HepG2 (cell line): ENCODE results near the gene AUP1. TPM values are rescaled to one million over a fixed set of nuclear protein-coding genes. Genes with fewer than 3 reads are reported as not detected.
A peak's percentile ranks its signal among the peaks of the same experiment; 100 is the strongest.

ENCODE experiments used
- DPF2 ChIP-seq: sonication (generic); formaldehyde crosslinking; IDR thresholded peaks from 2 replicates; pipeline ENCODE4 v1.4.0; 2020; ENCODE audit warnings: mild to moderate bottlenecking, low read depth, missing genetic modification reagents, borderline replicate concordance
- ETV5 ChIP-seq: IDR thresholded peaks from 2 replicates; pipeline ENCODE4 v1.6.1; 2018; ENCODE audit warnings: missing biosample characterization, missing genetic modification reagents, inconsistent platforms, borderline replicate concordance
- FOXA3 ChIP-seq: IDR thresholded peaks from 2 replicates; pipeline ENCODE4 v1.6.1; 2016; ENCODE audit warnings: missing genetic modification reagents, missing compliant biosample characterization
- KDM3A ChIP-seq: IDR thresholded peaks from 2 replicates; pipeline ENCODE4 v1.6.1; 2018; ENCODE audit warnings: low read depth, missing compliant biosample characterization
- REPIN1 ChIP-seq: sonication (generic); formaldehyde crosslinking; IDR thresholded peaks from 2 replicates; pipeline ENCODE4 v1.8.0; 2022; ENCODE audit warnings: missing genetic modification reagents, low read depth, mild to moderate bottlenecking, borderline replicate concordance
- TAF15 ChIP-seq: fragments of 200-400 bp; formaldehyde crosslinking; IDR thresholded peaks from one replicate; pipeline ENCODE4 v1.6.1; 2018; ENCODE audit warnings: mild to moderate bottlenecking, low read depth, low read length; ENCODE audit not compliant: poor library complexity, severe bottlenecking
- YEATS2 ChIP-seq: sonication (generic); formaldehyde crosslinking; IDR thresholded peaks from 2 replicates; pipeline ENCODE4 v1.4.0; 2020; ENCODE audit warnings: missing genetic modification reagents, borderline replicate concordance
- ZNF230 ChIP-seq: sonication (generic); formaldehyde crosslinking; IDR thresholded peaks from 2 replicates; pipeline ENCODE4 v1.4.0; 2020; ENCODE audit warnings: mild to moderate bottlenecking, missing genetic modification reagents
- ZNF331 ChIP-seq: sonication (generic); formaldehyde crosslinking; IDR thresholded peaks from 2 replicates; pipeline ENCODE4 v1.4.0; 2020; ENCODE audit warnings: missing genetic modification reagents
- ZNF333 ChIP-seq: sonication (generic); formaldehyde crosslinking; IDR thresholded peaks from 2 replicates; pipeline ENCODE4 v1.4.0; 2020; ENCODE audit warnings: mild to moderate bottlenecking, missing genetic modification reagents, borderline replicate concordance
- ZNF766 ChIP-seq: sonication (generic); formaldehyde crosslinking; IDR thresholded peaks from 2 replicates; pipeline ENCODE4 v1.5.0; 2020; ENCODE audit warnings: missing genetic modification reagents, borderline replicate concordance
- ZNF850 ChIP-seq: sonication (generic); formaldehyde crosslinking; conservative IDR thresholded peaks from 2 replicates; pipeline ENCODE4 v1.9.0; 2021; ENCODE audit warnings: mild to moderate bottlenecking, missing genetic modification reagents
- polyA plus RNA-seq, 8 experiments: library from polyadenylated mRNA; depleted of rRNA in 3 of 8; stranded (reverse) in 7 of 8; unstranded in 1 of 8; fragments of >200 nt; fragmentation: Illumina TruSeq in 4 of 8; extraction: Trizol in 4 of 8; gene quantifications; 2 replicates each; pipeline versions ENCODE4 v1.2.1 to v1.2.3, GENCODE V29; 2011 to 2016; ENCODE audit warnings: low read depth in 4 of 8, missing spikeins in 1 of 8, mixed read lengths in 1 of 8; ENCODE audit not compliant: insufficient read depth in 1 of 8
- total RNA-seq, 5 experiments: library from RNA; depleted of rRNA; stranded (reverse); fragments of >200 nt; fragmentation: Illumina TruSeq; extraction: Trizol; gene quantifications; 2 replicates each; pipeline ENCODE4 v1.2.3, GENCODE V29; 2016; ENCODE audit warnings: low read depth in 1 of 5
- TF ChIP-seq, protein P1 (sequence below): sonication (generic); formaldehyde crosslinking; IDR thresholded peaks from 2 replicates; pipeline ENCODE4 v1.4.0; 2020; ENCODE audit warnings: missing genetic modification reagents
- TF ChIP-seq, protein P2 (sequence below): sonication (generic); formaldehyde crosslinking; IDR thresholded peaks from 2 replicates; pipeline ENCODE4 v1.5.1; 2020; ENCODE audit warnings: mild to moderate bottlenecking, missing genetic modification reagents, borderline replicate concordance

The AUP1 gene
- total and polyA plus RNA-seq, 2 of the 13 experiments (the other 11 are each of a cell fraction or from before 2014, with no cell fraction given), result 174 to 267 TPM

DNA sequence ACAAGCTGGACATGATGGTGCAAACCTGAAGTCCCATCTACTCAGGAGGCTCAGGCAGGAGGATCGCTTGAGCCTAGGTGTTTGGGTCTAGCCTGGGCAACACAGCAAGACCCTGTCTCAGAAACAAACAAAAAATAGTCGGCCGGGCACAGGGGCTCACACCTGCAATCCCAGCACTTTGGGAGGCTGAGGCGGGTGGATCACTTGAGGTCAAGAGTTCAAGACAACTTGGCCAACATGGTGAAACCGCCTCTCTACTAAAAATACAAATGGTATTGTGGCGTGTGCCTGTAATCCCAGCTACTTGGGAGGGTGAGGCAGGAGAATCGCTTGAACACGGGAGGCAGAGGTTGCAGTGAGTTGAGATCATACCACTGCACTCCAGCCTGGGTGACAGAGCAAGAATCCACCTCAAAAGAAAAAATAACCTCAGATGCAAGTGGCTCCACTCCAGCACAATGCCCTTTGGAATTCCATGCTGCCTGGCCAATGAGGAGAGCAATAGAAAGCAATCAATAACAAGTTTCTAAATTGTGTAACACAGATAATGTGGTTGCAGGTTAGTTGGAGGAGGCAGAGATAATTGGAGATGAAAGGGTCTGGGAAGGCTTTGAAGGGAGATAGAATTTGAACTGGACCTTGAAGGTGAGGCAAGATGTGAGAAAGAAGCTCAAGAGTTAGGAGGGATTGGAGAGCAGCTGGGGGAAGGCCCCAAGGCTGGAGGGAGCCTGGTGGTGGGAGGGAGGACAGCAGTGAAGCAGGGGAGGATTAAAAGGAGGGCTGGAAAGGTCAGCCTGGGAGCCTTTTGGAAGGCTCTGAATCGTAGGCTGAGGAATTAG lies 40.6 kb downstream of the AUP1 start (continued):
- TF ChIP-seq, protein P1, sequence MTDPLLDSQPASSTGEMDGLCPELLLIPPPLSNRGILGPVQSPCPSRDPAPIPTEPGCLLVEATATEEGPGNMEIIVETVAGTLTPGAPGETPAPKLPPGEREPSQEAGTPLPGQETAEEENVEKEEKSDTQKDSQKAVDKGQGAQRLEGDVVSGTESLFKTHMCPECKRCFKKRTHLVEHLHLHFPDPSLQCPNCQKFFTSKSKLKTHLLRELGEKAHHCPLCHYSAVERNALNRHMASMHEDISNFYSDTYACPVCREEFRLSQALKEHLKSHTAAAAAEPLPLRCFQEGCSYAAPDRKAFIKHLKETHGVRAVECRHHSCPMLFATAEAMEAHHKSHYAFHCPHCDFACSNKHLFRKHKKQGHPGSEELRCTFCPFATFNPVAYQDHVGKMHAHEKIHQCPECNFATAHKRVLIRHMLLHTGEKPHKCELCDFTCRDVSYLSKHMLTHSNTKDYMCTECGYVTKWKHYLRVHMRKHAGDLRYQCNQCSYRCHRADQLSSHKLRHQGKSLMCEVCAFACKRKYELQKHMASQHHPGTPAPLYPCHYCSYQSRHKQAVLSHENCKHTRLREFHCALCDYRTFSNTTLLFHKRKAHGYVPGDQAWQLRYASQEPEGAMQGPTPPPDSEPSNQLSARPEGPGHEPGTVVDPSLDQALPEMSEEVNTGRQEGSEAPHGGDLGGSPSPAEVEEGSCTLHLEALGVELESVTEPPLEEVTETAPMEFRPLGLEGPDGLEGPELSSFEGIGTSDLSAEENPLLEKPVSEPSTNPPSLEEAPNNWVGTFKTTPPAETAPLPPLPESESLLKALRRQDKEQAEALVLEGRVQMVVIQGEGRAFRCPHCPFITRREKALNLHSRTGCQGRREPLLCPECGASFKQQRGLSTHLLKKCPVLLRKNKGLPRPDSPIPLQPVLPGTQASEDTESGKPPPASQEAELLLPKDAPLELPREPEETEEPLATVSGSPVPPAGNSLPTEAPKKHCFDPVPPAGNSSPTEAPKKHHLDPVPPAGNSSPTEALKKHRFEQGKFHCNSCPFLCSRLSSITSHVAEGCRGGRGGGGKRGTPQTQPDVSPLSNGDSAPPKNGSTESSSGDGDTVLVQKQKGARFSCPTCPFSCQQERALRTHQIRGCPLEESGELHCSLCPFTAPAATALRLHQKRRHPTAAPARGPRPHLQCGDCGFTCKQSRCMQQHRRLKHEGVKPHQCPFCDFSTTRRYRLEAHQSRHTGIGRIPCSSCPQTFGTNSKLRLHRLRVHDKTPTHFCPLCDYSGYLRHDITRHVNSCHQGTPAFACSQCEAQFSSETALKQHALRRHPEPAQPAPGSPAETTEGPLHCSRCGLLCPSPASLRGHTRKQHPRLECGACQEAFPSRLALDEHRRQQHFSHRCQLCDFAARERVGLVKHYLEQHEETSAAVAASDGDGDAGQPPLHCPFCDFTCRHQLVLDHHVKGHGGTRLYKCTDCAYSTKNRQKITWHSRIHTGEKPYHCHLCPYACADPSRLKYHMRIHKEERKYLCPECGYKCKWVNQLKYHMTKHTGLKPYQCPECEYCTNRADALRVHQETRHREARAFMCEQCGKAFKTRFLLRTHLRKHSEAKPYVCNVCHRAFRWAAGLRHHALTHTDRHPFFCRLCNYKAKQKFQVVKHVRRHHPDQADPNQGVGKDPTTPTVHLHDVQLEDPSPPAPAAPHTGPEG, result 0 out of 2 replicates have a peak, but pooled peaks have one; percentile 19
- TF ChIP-seq, protein P2, sequence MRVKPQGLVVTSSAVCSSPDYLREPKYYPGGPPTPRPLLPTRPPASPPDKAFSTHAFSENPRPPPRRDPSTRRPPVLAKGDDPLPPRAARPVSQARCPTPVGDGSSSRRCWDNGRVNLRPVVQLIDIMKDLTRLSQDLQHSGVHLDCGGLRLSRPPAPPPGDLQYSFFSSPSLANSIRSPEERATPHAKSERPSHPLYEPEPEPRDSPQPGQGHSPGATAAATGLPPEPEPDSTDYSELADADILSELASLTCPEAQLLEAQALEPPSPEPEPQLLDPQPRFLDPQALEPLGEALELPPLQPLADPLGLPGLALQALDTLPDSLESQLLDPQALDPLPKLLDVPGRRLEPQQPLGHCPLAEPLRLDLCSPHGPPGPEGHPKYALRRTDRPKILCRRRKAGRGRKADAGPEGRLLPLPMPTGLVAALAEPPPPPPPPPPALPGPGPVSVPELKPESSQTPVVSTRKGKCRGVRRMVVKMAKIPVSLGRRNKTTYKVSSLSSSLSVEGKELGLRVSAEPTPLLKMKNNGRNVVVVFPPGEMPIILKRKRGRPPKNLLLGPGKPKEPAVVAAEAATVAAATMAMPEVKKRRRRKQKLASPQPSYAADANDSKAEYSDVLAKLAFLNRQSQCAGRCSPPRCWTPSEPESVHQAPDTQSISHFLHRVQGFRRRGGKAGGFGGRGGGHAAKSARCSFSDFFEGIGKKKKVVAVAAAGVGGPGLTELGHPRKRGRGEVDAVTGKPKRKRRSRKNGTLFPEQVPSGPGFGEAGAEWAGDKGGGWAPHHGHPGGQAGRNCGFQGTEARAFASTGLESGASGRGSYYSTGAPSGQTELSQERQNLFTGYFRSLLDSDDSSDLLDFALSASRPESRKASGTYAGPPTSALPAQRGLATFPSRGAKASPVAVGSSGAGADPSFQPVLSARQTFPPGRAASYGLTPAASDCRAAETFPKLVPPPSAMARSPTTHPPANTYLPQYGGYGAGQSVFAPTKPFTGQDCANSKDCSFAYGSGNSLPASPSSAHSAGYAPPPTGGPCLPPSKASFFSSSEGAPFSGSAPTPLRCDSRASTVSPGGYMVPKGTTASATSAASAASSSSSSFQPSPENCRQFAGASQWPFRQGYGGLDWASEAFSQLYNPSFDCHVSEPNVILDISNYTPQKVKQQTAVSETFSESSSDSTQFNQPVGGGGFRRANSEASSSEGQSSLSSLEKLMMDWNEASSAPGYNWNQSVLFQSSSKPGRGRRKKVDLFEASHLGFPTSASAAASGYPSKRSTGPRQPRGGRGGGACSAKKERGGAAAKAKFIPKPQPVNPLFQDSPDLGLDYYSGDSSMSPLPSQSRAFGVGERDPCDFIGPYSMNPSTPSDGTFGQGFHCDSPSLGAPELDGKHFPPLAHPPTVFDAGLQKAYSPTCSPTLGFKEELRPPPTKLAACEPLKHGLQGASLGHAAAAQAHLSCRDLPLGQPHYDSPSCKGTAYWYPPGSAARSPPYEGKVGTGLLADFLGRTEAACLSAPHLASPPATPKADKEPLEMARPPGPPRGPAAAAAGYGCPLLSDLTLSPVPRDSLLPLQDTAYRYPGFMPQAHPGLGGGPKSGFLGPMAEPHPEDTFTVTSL, result peak; percentile 87; the same call in 1 of the 2 replicates
- TF ChIP-seq ZNF850 (CRISPR knock-in tag) (no peak), TAF15 (no peak), KDM3A (CRISPR knock-in tag) (peak; percentile 21; the same call in 1 of the 2 replicates), DPF2 (CRISPR knock-in tag) (peak; percentile 83), ZNF766 (CRISPR knock-in tag) (no peak; the same call in 1 of the 2 replicates), YEATS2 (CRISPR knock-in tag) (peak; percentile 23; the same call in 1 of the 2 replicates), ZNF230 (CRISPR knock-in tag) (no peak), REPIN1 (peak; percentile 99), ETV5 (peak; percentile 34; the same call in 1 of the 2 replicates), ZNF331 (CRISPR knock-in tag) (peak; percentile 74; the same call in 1 of the 2 replicates), FOXA3 (CRISPR knock-in tag) (peak; percentile 80), ZNF333 (CRISPR knock-in tag) (no peak)
